DLD1 (cell line): Measurements from ENCODE around the gene ALCAM.
"Not testable (repeated sequence)": the region's sequence is repeated elsewhere in the genome, so short reads cannot be mapped to it uniquely, and the experiment has no call there.

Experiments
- in situ Hi-C: cut with HindIII; loops from 2 replicates; pipeline ENCODE4 v1.10.0; 2017; ENCODE audit warnings: low sequenced_read_pairs

Gene ALCAM

GRCh38 chr3:105387122-105387751, 20.5 kb downstream of the ALCAM start:
- in situ Hi-C loops: no loop called here

- in situ Hi-C loops: no loop called here
These were observed 21.5 kb downstream of the ALCAM start for GRCh38 chr3:105388176-105388575.

- in situ Hi-C loops: not testable (repeated sequence)
These were observed 23.1 kb downstream of the ALCAM start for GRCh38 chr3:105389759-105390158.

- in situ Hi-C loops: not testable (repeated sequence)
These were observed 25.9 kb downstream of the ALCAM start for GRCh38 chr3:105392598-105392997.

GRCh38 chr3:105394177-105394576, 27.5 kb downstream of the ALCAM start:
- in situ Hi-C loops: no loop called here

- in situ Hi-C loops: no loop called here
These were observed 31.3 kb downstream of the ALCAM start for GRCh38 chr3:105397974-105398373.

- in situ Hi-C loops: no loop called here
These were observed 31.7 kb downstream of the ALCAM start for GRCh38 chr3:105398437-105398836.

- in situ Hi-C loops: no loop called here
These were observed 32.4 kb downstream of the ALCAM start for GRCh38 chr3:105399062-105399461.

GRCh38 chr3:105399611-105400010, 32.9 kb downstream of the ALCAM start:
- in situ Hi-C loops: no loop called here

GRCh38 chr3:105401254-105401653, 34.5 kb downstream of the ALCAM start:
- in situ Hi-C loops: no loop called here

GRCh38 chr3:105401691-105402149, 35.0 kb downstream of the ALCAM start:
- in situ Hi-C loops: no loop called here

- in situ Hi-C loops: no loop called here
These were observed 35.6 kb downstream of the ALCAM start for GRCh38 chr3:105402287-105402801.

- in situ Hi-C loops: not testable (repeated sequence)
These were observed 36.3 kb downstream of the ALCAM start for GRCh38 chr3:105403034-105403433.

GRCh38 chr3:105406268-105406667, 39.6 kb downstream of the ALCAM start:
- in situ Hi-C loops: no loop called here

GRCh38 chr3:105409364-105409763, 42.7 kb downstream of the ALCAM start:
- in situ Hi-C loops: no loop called here

- in situ Hi-C loops: no loop called here
These were observed 46.7 kb downstream of the ALCAM start for GRCh38 chr3:105413343-105413887.

- in situ Hi-C loops: no loop called here
These were observed 48.1 kb downstream of the ALCAM start for GRCh38 chr3:105414841-105415240.

- in situ Hi-C loops: no loop called here
These were observed 49.2 kb downstream of the ALCAM start for GRCh38 chr3:105415951-105416350.

GRCh38 chr3:105417525-105418289, 51.0 kb downstream of the ALCAM start:
- in situ Hi-C loops: no loop called here

GRCh38 chr3:105422645-105423044, 55.9 kb downstream of the ALCAM start:
- in situ Hi-C loops: no loop called here

- in situ Hi-C loops: no loop called here
These were observed 56.7 kb downstream of the ALCAM start for GRCh38 chr3:105423397-105423796.
